Mucosa of rectum (tissue), 2 donors: ENCODE data around the gene NGEF.

Experiments
- H3K27ac ChIP-seq, 2 donors: one replicate each; pipeline ENCODE4 v1.7.0; 2013; ENCODE audit warnings: inconsistent platforms in 2 of 2, low read depth in 2 of 2, low read length in 2 of 2
- H3K27me3 ChIP-seq, 2 donors: one replicate each; pipeline ENCODE4 v1.7.0; 2013; ENCODE audit warnings: low read length in 2 of 2; ENCODE audit not compliant: control insufficient read depth in 2 of 2, insufficient read depth in 2 of 2
- H3K36me3 ChIP-seq, 2 donors: one replicate each; pipeline ENCODE4 v1.7.0; 2013; ENCODE audit warnings: low read length in 2 of 2; ENCODE audit not compliant: control insufficient read depth in 2 of 2, insufficient read depth in 2 of 2
- H3K4me1 ChIP-seq, 2 donors: one replicate each; pipeline ENCODE4 v1.7.0; 2013; ENCODE audit warnings: low read length in 2 of 2, mild to moderate bottlenecking in 1 of 2; ENCODE audit not compliant: control insufficient read depth in 2 of 2, insufficient read depth in 2 of 2
- H3K4me3 ChIP-seq, 2 donors: one replicate each; pipeline ENCODE4 v1.7.0; 2013; ENCODE audit warnings: low read length in 2 of 2
- H3K9ac ChIP-seq, 2 donors: one replicate each; pipeline ENCODE4 v1.7.0; 2013; ENCODE audit warnings: low read length in 2 of 2, low read depth in 1 of 2, mild to moderate bottlenecking in 1 of 2
- H3K9me3 ChIP-seq, 2 donors: one replicate each; pipeline ENCODE4 v1.7.0; 2013; ENCODE audit warnings: low read length in 2 of 2; ENCODE audit not compliant: control insufficient read depth in 2 of 2
- donor health status: healthy.
- donor health status: Normal muscosa, but diverticular disease.

Gene NGEF

GRCh38 chr2:232954691-232955090 lies 58.4 kb downstream of the NGEF start:
- Histone ChIP-seq H3K4me3 (no peak overlapping the region), H3K4me1 (no peaks in the 10 kb centered on the region), H3K9me3 (no peaks in the 10 kb centered on the region), H3K36me3 (peaks cover 4 to 8% of the 10 kb centered on the region in 2 donors), H3K9ac (no peak overlapping the region), H3K27ac (no peak overlapping the region), H3K27me3 (no peaks in the 10 kb centered on the region)

DNA sequence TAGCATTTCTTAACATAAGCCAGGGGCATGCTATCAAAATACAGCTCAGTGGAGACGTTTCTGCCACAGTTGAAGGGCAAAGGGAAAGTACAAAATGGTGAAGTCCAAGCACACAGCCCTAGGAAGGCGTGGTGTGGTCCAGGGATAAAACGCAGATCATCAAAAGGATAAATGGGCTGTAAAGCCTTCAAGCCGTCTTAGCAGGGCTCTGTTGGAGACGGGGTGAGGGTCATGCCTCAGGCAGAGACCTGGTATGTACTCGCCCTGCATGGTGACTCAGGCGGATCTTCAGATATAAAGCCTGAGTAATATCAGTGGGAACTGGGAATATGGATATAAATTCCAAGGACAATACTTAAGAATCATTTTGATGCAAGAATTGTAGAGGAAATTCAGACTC lies 61.2 kb downstream of the NGEF start:
- Histone ChIP-seq H3K36me3 (peaks cover 0 to 4% of the 10 kb centered on the region in 2 donors), H3K9me3 (no peaks in the 10 kb centered on the region), H3K4me3 (no peak overlapping the region), H3K9ac (no peak overlapping the region), H3K4me1 (no peaks in the 10 kb centered on the region), H3K27ac (no peak overlapping the region), H3K27me3 (no peaks in the 10 kb centered on the region)

DNA sequence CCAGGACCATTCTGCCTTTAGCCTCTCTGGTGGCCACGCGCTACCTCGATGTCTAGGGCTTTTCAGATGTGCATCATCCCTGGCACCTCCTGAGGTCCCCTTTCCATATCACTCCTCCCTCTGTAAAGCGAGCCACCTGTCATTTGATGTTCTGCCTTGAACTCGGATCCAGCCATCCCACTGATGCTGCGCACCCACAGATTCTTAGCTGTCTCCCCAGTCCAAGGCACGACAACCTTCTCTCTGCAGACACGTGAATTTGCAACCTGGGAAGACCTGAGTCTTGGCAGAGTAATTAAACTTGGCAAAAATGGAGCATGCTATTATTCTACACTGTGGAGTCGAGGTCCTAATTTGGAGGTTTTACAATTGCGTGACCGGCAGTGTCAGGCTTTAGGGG lies 61.9 kb downstream of the NGEF start:
- Histone ChIP-seq H3K27ac (no peak overlapping the region), H3K9ac (no peak overlapping the region), H3K4me1 (no peaks in the 10 kb centered on the region), H3K36me3 (peaks cover 0 to 4% of the 10 kb centered on the region in 2 donors), H3K9me3 (no peaks in the 10 kb centered on the region), H3K4me3 (no peak overlapping the region), H3K27me3 (no peaks in the 10 kb centered on the region)

- Histone ChIP-seq H3K9me3 (no peaks in the 10 kb centered on the region), H3K27me3 (no peaks in the 10 kb centered on the region), H3K27ac (no peak overlapping the region), H3K9ac (no peak overlapping the region), H3K4me1 (no peaks in the 10 kb centered on the region), H3K36me3 (peaks cover 0 to 4% of the 10 kb centered on the region in 2 donors), H3K4me3 (no peak overlapping the region)
Measured at GRCh38 chr2:232950751-232951150, 62.3 kb downstream of the NGEF start.

DNA sequence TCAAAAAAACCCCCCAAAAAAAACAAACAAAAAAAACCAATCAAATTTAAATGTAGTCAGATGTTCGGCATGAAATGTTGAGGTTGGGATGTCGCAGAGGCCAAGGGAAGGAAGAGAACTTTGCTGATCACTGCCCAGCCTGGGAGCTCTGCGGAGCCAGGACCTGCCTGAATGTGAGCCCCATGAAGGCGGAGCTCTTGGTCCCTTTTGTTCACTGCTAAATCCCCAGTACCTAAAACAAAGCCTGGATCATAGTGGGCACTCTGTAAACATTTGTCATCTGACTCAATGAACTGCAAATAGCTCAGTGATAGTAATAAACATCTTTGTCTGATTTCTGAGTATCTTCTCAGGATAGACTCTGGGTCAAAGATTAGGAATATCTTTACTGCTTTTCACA lies 64.0 kb downstream of the NGEF start:
- Histone ChIP-seq H3K9me3 (no peaks in the 10 kb centered on the region), H3K4me3 (no peak overlapping the region), H3K27ac (no peak overlapping the region), H3K27me3 (peaks cover 0 to 2% of the 10 kb centered on the region in 2 donors), H3K4me1 (no peaks in the 10 kb centered on the region), H3K36me3 (peaks cover 0 to 4% of the 10 kb centered on the region in 2 donors), H3K9ac (no peak overlapping the region)

DNA sequence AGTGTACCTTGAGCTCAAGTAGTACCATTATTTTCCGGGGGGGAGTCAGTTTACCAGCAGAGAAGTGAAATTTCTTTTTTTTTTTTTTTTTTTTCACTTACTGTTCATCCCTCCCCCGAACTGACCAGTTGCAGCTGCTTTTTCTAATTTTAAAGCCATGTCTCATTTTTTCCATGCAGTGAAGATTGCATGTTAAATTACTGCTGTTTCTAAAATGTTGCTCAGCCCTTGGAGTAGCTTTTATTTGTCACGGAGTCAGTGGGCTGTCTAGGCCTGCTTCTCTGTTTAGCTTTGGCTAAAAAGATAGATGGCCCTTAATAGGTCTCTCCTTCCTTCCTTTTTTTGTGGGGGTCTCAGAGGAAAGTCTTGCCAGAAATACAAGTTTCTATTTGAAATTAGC lies 70.2 kb downstream of the NGEF start:
- Histone ChIP-seq H3K9ac (no peak overlapping the region), H3K9me3 (peaks cover 0 to 2% of the 10 kb centered on the region in 2 donors), H3K4me1 (no peaks in the 10 kb centered on the region), H3K36me3 (no peaks in the 10 kb centered on the region), H3K27me3 (peaks cover 0 to 2% of the 10 kb centered on the region in 2 donors), H3K27ac (no peak overlapping the region), H3K4me3 (no peak overlapping the region)

- Histone ChIP-seq H3K4me1 (no peaks in the 10 kb centered on the region), H3K9me3 (peaks cover 0 to 2% of the 10 kb centered on the region in 2 donors), H3K27me3 (peaks cover 0 to 2% of the 10 kb centered on the region in 2 donors)
Measured at GRCh38 chr2:232941912-232942594, 71.0 kb downstream of the NGEF start.

DNA sequence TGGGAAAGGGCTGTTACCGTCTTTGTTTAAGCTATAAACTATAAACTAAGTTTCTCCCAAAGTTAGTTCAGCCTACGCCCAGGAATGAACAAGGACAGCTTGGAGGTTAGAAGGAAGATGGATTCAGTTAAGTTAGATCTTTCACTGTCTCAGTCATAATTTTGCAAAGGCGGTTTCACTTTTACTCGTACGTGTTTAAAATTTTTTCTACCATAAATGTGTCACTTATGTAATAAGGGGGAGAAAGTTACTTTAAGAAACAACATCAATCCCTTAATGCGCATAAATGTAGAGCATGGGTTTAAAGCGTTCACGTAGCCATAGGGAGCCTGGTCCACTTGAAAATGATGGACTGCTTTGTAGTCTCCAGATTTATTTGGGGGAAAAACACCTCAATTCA lies 71.7 kb downstream of the NGEF start:
- Histone ChIP-seq H3K36me3 (peaks cover 0 to 4% of the 10 kb centered on the region in 2 donors), H3K9me3 (peaks cover 0 to 2% of the 10 kb centered on the region in 2 donors), H3K4me1 (no peaks in the 10 kb centered on the region), H3K27me3 (peaks cover 0 to 2% of the 10 kb centered on the region in 2 donors), H3K9ac (no peak overlapping the region), H3K4me3 (no peak overlapping the region), H3K27ac (no peak overlapping the region)

More at GRCh38 chr2:232941912-232942594, 71.0 kb downstream of the NGEF start:
- Histone ChIP-seq H3K4me3 (no peak overlapping the region), H3K36me3 (peaks cover 0 to 4% of the 10 kb centered on the region in 2 donors), H3K9ac (no peak overlapping the region), H3K27ac (no peak overlapping the region)

DNA sequence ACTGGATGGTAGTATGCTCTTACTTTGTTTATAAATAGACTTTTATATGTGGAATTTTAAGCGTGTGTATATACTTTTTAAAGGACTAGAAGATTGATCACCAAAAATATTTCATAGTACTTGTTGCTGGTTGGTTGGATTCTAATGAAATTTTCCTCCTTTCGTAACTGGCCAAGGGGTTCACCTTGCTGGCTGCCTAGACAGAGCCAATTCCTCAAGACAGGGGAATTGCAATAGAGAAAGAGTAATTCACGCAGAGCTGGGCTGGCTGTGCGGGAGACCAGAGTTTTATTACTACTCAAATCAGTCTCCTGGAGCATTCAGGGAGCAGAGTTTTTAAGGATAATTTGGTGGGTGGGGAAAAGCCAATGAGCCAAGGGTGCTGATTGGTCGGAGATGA lies 72.3 kb downstream of the NGEF start:
- Histone ChIP-seq H3K9me3 (peaks cover 0 to 2% of the 10 kb centered on the region in 2 donors), H3K4me1 (no peaks in the 10 kb centered on the region), H3K27me3 (peaks cover 0 to 2% of the 10 kb centered on the region in 2 donors), H3K27ac (no peak overlapping the region), H3K4me3 (no peak overlapping the region), H3K9ac (no peak overlapping the region), H3K36me3 (peaks cover 0 to 4% of the 10 kb centered on the region in 2 donors)

- H3K36me3 ChIP-seq, result peaks cover 4 to 5% of the 10 kb centered on the region in 2 donors
- H3K27me3 ChIP-seq, result no peaks in the 10 kb centered on the region
- H3K9me3 ChIP-seq, result peaks cover 0 to 2% of the 10 kb centered on the region in 2 donors
- no peak overlapping the region for H3K27ac ChIP-seq
- H3K4me3 ChIP-seq, result no peak overlapping the region
- no peak overlapping the region for H3K9ac ChIP-seq
- no peaks in the 10 kb centered on the region for H3K4me1 ChIP-seq
Measured at GRCh38 chr2:232937278-232937906, 75.7 kb downstream of the NGEF start.
